ENCODE data around the gene PCCA.
"Not testable (repeated sequence)": the region's sequence is repeated elsewhere in the genome, so short reads cannot be mapped to it uniquely, and the experiment has no call there.

PCCA gene

GRCh38 chr13:100361504-100361903 is 272.6 kb downstream of the PCCA start:
- no peak for DNase-seq (ENCODE audit: low read depth, low spot score)

DNA sequence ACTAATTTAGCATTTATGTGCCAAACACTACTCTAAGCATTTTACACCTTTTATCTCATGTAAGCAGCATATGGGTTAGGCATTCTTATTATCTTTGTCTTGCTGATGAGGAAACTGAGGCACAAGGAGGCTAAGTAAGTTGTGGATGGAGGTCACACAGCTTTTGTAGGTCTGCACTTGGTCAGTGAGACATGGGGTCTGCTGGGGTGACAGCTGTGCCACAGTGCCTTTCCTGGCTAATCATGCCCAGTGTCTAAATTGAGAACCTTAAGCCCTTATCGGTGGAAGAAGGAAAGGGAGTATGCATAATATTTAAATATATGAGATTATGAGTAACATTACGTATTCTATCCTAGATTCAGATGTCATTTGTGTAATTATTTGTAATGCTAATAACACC is 273.5 kb downstream of the PCCA start:
- no peak for DNase-seq (ENCODE audit: low read depth, low spot score)

DNA sequence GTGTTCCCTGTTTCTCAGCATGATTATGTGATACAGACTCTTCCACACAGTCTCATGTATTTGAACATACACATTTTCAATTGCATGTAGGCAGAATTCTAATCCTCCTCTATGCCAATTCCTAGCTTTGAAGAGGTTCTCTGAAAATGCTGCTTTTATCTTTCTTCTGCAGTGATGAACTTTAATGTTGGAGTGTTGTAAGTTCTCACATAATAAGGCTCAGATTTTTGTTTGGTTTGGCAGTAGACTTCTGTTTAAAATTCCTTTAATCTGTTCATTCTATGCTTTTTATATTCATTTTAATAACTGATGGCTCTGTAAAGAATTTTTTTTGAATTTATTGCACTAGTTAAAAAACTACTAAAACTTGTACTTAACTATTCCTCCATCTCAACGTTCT is 273.9 kb downstream of the PCCA start:
- DNase-seq (ENCODE audit: low read depth, low spot score), result no peak

- DNase-seq (ENCODE audit: low read depth, low spot score), result no peak
Observed at GRCh38 chr13:100363285-100363711, 274.4 kb downstream of the PCCA start.

- DNase-seq (ENCODE audit: low read depth, low spot score), result no peak
Observed at GRCh38 chr13:100363874-100364273, 275.0 kb downstream of the PCCA start.

DNA sequence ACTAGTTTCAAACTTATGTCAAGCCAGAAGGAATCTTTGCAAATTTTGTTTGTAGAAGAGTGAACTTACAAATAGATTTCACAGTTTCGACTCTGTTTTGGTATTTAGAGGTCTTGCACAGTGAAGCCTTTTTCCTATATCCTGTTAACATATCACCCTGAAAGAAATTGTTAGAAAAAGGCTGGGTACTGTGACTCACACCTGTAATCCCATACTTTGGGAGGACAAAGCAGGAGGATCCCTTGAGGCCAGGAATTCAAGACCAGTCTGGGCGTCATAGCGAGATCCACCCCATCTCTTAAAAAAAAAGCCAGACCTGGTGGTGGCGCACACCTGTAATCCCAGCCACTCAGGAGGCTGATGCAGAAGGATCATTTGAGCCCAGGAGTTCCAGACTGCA is 275.7 kb downstream of the PCCA start:
- no peak for DNase-seq (ENCODE audit: low read depth, low spot score)

GRCh38 chr13:100365680-100366079 is 276.8 kb downstream of the PCCA start:
- no peak for DNase-seq (ENCODE audit: low read depth, low spot score)

- DNase-seq (ENCODE audit: low read depth, low spot score), result no peak
Observed at GRCh38 chr13:100378533-100378932, 289.6 kb downstream of the PCCA start.

DNA sequence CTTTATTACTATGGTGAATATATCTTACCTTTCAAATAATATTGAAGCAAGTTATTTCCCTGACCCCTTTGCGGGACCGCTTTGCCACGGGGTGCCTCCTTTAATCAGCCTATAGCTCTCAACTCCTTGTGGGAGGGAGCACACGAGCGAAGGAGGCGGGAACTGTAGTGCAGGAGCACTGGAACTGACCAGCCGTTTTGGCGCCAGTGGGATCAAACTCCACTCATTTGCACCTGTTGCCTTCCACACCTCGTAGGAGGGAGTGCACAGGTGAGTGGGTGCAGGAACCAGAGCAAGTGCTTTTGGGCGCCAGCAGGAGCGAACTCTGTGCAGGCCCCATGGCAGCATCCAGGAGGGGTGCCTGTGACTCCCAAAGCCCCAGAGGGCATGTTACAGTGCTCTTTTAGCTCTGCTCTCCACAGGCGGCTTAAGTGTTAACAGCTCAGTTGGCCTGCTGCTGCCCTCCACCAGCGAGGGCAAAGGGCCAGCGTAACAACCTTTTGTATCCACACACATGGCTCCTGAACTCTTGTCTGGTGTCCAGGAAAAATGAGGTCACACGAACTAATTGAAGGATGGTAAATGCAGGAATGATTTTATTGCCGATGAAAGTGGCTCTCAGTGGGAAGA is 292.8 kb downstream of the PCCA start:
- no peak for DNase-seq (ENCODE audit: low read depth, low spot score)

DNA sequence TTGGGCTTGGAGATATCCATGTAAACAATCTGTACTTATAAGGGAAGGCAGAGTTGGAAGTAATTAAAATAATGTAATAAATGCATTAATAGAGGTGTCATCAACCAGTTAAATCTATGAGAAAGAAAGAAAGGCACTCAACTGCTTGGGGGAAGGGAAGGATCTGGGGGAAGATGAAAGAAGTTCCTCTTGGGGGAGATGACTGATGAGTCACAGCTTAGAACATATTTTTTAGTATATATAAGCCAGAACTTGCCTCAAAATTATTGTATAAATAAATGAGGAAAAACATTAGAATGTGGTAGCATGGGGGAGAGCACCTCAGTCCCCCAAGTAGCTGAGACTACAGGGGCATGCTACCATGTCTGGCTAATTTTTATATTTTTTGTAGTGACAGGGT is 293.9 kb downstream of the PCCA start:
- no peak for DNase-seq (ENCODE audit: low read depth, low spot score)

DNA sequence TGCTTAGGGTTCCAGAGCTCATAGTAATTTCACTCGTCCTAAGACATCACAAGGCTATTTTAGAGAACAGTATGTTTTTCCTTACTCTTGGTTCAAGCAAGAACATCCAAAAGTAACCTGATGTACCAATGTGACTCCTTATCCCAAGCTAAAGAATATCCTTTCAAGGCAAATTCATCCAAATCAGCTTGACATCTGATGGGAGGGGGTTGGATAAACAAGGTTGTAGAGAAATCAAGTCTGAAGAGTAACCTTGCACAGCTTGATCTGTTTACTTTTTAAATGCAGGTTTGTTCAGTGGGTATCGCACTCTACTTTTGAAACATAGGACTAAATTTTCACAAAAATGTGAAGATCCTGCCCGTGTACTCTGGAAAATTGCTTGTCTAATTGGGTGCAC is 298.5 kb downstream of the PCCA start:
- DNase-seq (ENCODE audit: low read depth, low spot score), result no peak

DNA sequence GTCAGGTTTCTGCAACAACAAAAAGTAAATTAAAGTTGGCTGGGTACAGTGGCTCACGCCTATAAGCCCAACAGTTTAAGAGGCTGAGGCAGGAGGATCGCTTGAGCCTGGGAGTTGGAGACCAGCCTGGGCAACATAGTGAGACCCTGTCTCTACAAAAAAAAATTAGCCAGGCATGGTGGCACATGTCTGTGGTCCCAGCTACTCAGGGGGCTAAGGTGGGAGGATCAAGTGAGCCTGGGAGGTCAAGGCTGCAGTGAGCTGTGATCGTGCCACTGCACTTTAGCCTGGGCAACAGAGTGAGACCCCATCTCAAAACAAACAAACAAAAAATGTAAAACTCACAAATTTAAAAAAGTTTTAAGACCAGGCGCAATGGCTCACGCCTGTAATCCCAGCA is 299.3 kb downstream of the PCCA start:
- DNase-seq (ENCODE audit: low read depth, low spot score), result not testable (repeated sequence)

- DNase-seq (ENCODE audit: low read depth, low spot score), result no peak
Observed at GRCh38 chr13:100388923-100389322, 300.0 kb downstream of the PCCA start.

DNA sequence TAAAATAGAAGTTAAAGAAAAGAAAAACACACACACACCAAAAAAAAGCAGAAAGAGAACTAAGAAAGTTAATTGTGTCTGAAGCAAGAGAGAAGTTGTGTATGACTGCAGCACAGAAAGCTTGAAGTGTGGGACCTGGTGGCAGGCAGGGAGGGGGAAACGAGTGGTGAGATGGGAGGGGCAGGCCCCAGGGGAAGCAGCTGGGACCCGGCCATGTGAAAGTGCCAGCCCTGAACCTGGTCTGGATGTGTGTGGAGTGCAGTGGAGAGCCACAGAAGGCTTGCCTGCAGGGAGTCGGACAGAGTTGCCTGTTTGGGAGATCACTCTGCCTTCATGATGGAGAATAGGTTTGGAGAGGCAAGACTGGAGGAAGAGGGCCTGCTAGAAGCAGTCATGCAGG is 300.7 kb downstream of the PCCA start:
- DNase-seq (ENCODE audit: low read depth, low spot score), result no peak

DNA sequence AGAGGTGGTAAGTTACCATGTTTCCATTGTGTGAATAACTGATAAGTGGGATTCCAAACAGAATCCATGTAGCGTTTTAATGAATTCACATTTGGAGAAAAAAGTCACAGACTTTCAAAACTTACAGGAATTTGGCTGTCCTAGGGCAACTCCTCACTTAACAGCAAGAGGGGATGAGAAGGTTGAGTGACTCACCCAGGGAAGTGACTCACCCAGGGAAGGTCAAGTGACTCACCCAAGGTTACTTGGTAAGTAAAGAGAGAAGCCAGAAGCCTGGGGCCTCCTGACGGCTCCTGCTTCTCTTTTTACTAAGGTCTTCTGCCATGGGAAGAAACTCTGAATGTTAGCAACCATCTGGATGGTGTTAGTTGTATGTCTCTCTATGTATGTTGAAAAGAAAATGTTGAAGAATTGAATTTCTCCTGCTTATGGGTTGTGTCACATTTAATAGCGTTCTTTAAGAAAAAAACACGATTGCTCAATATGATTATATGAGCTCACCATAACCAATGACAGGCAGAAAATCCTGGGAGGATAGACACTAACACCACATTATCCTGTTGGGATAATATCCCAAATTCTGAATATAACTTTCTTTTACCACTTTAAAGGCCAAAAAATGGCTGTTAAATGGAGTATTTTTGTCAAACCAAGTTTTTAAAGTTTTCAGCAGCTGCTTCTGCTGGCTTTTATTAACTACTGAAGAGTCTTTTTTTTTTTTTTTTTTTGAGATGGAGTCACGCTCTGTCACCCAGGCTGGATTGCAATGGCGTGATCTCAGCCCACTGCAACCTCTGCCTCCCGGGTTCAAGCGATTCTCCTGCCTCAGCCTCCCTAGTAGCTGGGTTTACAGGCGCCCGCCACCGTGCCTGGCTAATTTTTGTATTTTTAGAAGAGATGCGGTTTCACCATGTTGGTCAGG is 304.1 kb downstream of the PCCA start:
- DNase-seq (ENCODE audit: low read depth, low spot score), result peak; percentile 12

DNA sequence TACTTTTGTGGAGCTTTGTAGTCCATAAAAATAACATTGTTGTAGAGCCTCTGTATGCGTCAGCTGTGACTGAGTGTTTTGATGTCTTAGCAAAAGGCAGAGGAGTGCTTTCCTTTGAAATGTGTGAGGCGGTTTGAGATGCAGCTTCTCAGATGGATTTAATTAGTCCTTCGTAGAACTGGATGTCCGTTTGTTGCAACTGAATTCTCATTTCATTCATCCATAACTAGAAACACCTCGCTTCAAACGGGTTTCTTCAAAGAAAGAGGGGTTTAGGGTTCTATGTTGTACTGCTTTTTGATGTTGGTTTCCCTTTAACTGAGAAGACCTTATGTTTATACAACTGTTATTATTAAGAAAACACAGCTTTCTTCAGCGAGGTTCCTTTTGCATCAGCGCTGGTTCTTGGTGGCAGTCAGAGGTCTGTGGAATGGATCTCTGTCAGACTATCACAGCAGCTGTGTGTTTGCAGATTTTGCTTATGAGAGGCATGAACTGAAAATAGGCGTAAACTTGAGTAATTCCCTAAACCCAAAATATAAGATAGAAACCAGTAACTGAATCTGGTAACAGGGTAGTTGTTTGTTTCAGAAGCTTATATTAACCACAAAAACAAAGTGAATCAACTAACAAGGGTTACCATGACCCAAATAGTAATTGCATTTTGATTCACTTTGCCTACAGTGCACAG is 305.3 kb downstream of the PCCA start:
- no peak for DNase-seq (ENCODE audit: low read depth, low spot score)

GRCh38 chr13:100395698-100396373 is 306.9 kb downstream of the PCCA start:
- DNase-seq (ENCODE audit: low read depth, low spot score), result no peak

DNA sequence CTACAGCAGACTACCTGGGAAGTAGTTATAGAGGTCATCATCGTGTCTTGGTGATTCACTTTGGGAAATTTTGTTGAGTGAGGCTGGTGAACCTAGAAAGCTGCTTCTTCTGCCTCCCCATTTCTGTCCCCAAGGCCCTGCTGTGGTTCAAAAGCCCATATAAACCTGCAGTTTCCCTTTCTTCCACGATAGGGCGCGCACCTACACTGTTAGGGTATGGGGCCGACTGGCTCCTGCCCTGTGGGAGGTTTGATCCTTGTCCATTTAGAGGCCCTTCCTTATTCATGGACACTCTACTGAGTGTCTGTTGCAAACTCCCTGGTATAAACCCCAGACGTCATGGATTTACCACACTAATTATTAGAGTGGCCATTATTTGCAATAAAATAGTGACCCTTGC is 307.9 kb downstream of the PCCA start:
- no peak for DNase-seq (ENCODE audit: low read depth, low spot score)

- no peak for DNase-seq (ENCODE audit: low read depth, low spot score)
Observed at GRCh38 chr13:100397627-100398026, 308.7 kb downstream of the PCCA start.

- DNase-seq (ENCODE audit: low read depth, low spot score), result no peak
Observed at GRCh38 chr13:100398360-100398759, 309.5 kb downstream of the PCCA start.

DNA sequence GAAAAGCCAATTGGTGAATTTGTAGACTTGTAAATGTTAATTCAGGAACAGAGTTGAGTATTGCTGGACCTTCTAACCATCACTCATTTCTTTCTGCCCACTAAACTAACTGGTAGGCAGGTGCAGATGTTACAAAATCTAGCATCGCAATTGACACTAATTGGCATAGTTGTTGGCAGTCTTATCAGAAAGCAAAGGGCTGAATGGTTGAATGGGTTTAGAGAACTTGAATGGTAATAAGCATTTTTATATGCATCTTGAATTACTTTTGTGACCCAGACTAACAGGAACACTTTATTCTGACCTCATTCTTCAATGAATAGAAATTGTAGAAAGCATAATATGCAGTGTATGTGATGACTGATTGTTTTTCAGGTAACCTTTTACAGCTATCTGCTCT is 310.6 kb downstream of the PCCA start:
- DNase-seq (ENCODE audit: low read depth, low spot score), result no peak

GRCh38 chr13:100403675-100404074 is 314.8 kb downstream of the PCCA start:
- DNase-seq (ENCODE audit: low read depth, low spot score), result no peak

Data from activated CD4-positive, CD25-positive, alpha-beta regulatory T cell treated with anti-CD3 and anti-CD28 coated beads, Interleukin-2, amount 50 U/mL, for 16 hours (primary cell).